NT2/D1 (cell line): ENCODE measurements around the gene SLC30A1.

Experiments used
- DNase-seq: peaks from one replicate; pipeline ENCODE4 v3.0.0-alpha.2; 2011; ENCODE audit warnings: low read depth, low spot score
- H3K27me3 ChIP-seq: 2 replicates; pipeline ENCODE4 v1.6.0; 2011; ENCODE audit warnings: mild to moderate bottlenecking; ENCODE audit not compliant: insufficient read length, insufficient read depth
- H3K36me3 ChIP-seq: 2 replicates; pipeline ENCODE4 v1.6.1; 2011; ENCODE audit warnings: mild to moderate bottlenecking, low read length, mixed read lengths; ENCODE audit not compliant: insufficient read depth, insufficient read length
- H3K4me1 ChIP-seq: 2 replicates; pipeline ENCODE4 v1.5.1; 2011; ENCODE audit not compliant: insufficient read depth, insufficient read length
- H3K4me3 ChIP-seq: 2 replicates; pipeline ENCODE4 v1.5.1; 2011; ENCODE audit warnings: low read depth; ENCODE audit not compliant: insufficient read length
- H3K9ac ChIP-seq: 2 replicates; pipeline ENCODE4 v1.6.0; 2011; ENCODE audit warnings: low read depth; ENCODE audit not compliant: insufficient read length
- H3K9me3 ChIP-seq: 2 replicates; pipeline ENCODE4 v1.5.1; 2011; ENCODE audit warnings: mild to moderate bottlenecking, low read length; ENCODE audit not compliant: insufficient read depth
- SUZ12 ChIP-seq: IDR thresholded peaks from 2 replicates; pipeline ENCODE4 v1.6.1; 2011; ENCODE audit not compliant: insufficient read length, insufficient read depth; ENCODE audit errors: extremely low read depth
- YY1 ChIP-seq: IDR thresholded peaks from 2 replicates; pipeline ENCODE4 v1.6.1; 2011; ENCODE audit not compliant: insufficient read length, insufficient read depth
- ZNF274 ChIP-seq: IDR thresholded peaks from 2 replicates; pipeline ENCODE4 v1.6.1; 2011; ENCODE audit warnings: mild to moderate bottlenecking, low read depth, low read length

The SLC30A1 gene

DNA sequence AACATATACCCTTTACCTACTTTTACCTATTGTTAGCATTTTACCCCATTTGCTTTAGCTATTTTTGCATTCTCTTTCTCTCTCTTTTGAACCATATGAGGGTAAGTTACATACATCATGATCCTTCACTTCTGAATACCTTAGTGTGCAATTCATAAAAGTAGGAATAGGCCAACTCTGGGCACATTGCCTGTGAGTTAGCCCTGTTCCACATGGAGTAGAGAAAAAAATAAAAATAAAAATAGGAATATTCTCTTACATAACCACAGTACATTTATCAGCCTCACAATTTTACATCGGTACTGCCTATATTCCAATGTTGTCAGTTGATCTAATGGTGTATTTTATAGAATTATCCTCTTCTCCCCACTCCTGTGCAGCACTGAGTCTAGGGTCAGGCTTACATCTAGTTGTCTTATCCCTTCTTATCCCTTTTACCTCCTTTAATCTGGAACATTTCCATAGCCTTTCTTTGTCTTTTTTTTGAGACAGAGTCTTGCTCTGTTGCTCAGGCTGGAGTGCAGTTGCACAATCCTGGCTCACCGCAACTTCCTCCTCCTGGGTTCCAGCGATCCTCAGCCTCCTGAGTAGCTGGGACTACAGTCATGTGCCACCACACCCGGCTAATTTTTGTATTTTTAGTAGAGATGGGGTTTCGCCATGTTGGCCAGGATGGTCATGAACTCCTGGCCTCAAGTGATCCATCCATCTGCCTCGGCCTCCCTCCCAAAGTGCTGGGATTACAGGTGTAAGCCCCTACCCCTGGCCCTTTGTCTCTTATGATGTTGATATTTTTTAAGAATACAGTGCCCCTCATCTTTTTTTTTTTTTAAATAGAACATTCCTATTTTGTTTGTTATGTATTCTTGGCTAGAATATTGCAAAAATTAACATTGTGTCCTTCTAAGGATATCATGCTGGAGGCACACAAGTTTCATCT lies 11.1 kb upstream of the SLC30A1 start:
- H3K4me1 ChIP-seq, result no peaks in the 10 kb centered on the region
- no peaks in the 10 kb centered on the region for H3K36me3 ChIP-seq
- H3K27me3 ChIP-seq, result no peaks in the 10 kb centered on the region
- no peak overlapping the region for H3K9ac ChIP-seq
- no peak overlapping the region for H3K4me3 ChIP-seq
- no peak for DNase-seq
- TF ChIP-seq YY1 (no peak), SUZ12 (no peak), ZNF274 (no peak)
- no peaks in the 10 kb centered on the region for H3K9me3 ChIP-seq

DNA sequence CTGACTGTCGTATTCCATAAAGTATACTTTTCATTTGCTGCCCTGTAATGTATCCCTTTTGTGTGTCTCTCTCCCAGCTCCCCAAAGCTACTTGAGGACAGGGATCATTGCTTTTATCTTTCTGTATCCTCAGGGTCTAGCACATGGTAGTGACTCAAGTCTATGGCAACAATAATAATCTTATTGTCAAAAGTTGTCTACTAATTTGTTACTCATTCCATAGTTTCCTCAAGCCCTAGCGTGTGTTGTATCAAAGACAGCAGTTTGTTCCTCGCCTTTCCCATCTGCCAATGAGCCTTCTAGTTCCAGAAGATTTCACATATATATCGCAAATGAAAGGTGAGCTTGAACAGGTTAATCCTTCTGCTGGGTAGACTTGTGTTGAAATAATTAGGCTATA lies 9.8 kb upstream of the SLC30A1 start:
- TF ChIP-seq SUZ12 (no peak), ZNF274 (no peak), YY1 (no peak)
- H3K4me3 ChIP-seq, result no peak overlapping the region
- DNase-seq, result no peak
- no peaks in the 10 kb centered on the region for H3K36me3 ChIP-seq
- H3K9ac ChIP-seq, result no peak overlapping the region
- H3K9me3 ChIP-seq, result no peaks in the 10 kb centered on the region
- H3K27me3 ChIP-seq, result no peaks in the 10 kb centered on the region
- H3K4me1 ChIP-seq, result peaks cover 1% of the 10 kb centered on the region

DNA sequence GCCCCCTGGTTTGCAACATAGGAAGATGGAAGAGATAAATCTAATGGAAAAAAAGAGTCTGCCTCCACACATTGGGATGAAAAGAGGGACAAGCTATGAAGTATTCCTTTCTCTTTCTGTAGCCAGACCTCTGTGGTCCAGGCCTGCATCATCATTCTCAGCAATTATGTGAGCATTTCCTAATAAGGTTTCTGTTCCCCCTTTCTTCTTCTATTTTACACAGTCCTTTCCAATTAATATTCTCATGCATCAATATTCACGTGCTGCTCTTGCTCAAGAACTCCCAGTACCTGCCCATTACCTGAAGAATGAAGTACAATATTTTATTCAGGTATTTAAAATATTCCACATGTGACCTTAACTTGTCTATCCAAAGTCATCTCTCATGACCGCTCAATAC lies 8.2 kb upstream of the SLC30A1 start:
- Histone ChIP-seq H3K4me3 (no peak overlapping the region), H3K9ac (no peak overlapping the region), H3K36me3 (no peaks in the 10 kb centered on the region), H3K27me3 (no peaks in the 10 kb centered on the region), H3K9me3 (no peaks in the 10 kb centered on the region), H3K4me1 (peaks cover 3% of the 10 kb centered on the region)
- TF ChIP-seq ZNF274, result no peak
- no peak for TF ChIP-seq YY1
- no peak for TF ChIP-seq SUZ12
- DNase-seq, result no peak

DNA sequence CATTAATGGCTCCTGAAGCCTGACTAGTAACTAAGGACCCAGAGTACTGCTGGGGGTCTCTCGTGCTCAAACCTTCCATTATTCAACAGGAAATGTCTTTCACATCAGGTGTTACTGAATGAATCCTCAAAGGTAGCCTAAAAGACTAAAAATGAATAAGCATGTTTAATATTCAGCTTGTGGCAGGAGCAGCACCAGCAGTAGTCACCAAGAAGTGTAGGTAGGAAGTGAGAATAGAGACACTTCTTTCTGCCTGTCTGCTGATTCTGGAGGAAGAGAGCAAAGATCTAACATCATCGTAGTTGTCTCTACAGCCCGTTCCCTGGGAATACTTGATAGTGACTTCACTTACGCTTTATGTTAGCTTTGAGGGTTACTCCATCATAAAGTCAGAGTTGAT lies 7.6 kb upstream of the SLC30A1 start:
- Histone ChIP-seq H3K36me3 (no peaks in the 10 kb centered on the region), H3K27me3 (no peaks in the 10 kb centered on the region), H3K9me3 (no peaks in the 10 kb centered on the region), H3K9ac (no peak overlapping the region), H3K4me3 (no peak overlapping the region), H3K4me1 (peaks cover 3% of the 10 kb centered on the region)
- no peak for DNase-seq
- TF ChIP-seq ZNF274 (no peak), YY1 (no peak), SUZ12 (no peak)

DNA sequence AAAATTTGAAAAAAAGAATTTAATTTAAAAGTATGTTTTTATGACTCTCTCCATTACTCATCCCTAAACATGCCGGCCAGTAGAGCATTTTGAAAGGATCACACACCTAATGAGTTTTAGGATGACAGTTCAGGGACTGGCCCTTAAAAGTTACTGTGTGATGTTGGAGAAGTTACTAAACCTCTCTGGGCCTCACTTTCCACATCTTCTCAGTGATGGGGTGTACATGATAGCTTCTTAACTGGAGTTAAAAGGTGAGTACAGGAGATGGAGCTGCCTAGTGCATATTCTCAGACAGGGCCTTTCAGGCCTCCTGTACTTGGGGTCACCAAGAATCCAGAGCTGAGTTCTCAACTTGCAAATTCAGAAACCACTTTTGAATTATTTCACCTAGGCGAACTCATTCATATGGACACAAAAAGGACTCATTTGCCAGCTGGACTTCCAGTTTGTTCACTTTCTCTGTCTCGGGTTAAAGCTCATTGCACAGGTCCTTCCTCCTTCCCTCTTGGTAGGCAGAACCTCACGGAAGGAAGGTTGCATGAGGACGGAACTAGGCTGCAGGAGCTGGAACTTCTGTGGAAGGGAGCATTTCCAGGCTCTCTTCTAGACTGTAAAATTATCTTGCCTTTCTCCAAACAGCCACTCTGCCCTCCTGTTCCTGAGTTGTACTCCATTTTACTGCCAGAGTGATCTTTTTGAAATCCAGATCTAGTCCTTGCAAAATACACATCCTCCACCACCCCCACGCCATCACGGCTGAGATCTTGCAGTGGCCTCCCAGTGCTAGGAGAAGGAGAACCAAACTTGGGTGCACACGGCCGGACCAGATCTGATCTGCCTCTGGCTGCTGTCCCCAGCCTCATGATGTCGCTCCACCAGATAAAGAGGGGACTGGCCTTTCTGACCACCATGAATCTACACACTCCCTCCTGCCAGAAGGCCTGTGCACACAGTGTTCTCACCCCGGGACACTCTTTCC lies 4.3 kb upstream of the SLC30A1 start:
- H3K4me1 ChIP-seq, result peaks cover 3% of the 10 kb centered on the region
- H3K36me3 ChIP-seq, result no peaks in the 10 kb centered on the region
- no peaks in the 10 kb centered on the region for H3K9me3 ChIP-seq
- no peak overlapping the region for H3K9ac ChIP-seq
- no peaks in the 10 kb centered on the region for H3K27me3 ChIP-seq
- no peak overlapping the region for H3K4me3 ChIP-seq
- TF ChIP-seq SUZ12 (no peak), ZNF274 (no peak), YY1 (no peak)
- no peak for DNase-seq

DNA sequence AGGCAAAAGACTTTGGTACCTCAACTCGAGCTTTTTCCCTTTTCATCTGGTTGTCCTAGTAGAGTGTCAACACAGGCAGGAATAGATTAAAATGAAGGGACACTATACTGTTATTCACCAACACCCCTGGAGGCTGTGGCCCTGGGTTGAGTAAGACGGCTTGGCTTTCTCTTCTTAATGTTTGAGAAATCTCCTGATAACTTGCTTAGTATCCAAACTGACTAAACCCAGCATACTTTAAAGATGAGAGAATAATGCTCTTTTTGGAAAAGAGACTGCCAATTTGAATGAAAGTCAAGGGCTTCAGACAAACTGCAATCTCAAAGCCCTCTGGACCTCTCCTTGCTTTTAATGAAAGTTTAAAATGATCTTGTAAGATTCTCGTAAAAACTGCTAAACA lies 2.6 kb upstream of the SLC30A1 start:
- H3K27me3 ChIP-seq, result no peaks in the 10 kb centered on the region
- H3K4me1 ChIP-seq, result peaks cover 3% of the 10 kb centered on the region
- no peak for TF ChIP-seq SUZ12
- TF ChIP-seq ZNF274, result no peak
- TF ChIP-seq YY1, result no peak
- H3K9ac ChIP-seq, result no peak overlapping the region
- no peaks in the 10 kb centered on the region for H3K9me3 ChIP-seq
- no peak for DNase-seq
- peaks cover 17% of the 10 kb centered on the region for H3K36me3 ChIP-seq
- no peak overlapping the region for H3K4me3 ChIP-seq

DNA sequence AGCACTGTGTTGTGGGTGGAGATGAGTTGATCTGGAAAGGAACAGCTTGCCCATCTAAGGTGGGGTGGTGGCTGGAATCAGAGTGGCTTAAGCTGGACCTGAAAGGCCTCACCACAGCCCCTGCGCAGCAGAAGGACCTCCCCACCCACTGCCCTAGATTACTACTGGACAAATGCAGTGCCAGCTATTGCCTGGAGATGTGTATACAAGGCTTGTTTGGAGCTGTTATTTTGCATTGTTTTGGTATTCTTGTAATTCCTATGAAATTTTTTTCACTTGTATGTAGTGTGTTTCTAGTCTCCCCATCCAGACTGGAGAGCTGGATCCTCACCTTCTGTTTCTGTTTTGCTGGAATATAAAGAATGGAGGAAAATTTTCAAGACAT lies 1.3 kb upstream of the SLC30A1 start:
- no peak overlapping the region for H3K4me3 ChIP-seq
- H3K27me3 ChIP-seq, result no peaks in the 10 kb centered on the region
- H3K9ac ChIP-seq, result no peak overlapping the region
- no peak for TF ChIP-seq YY1
- no peak for TF ChIP-seq ZNF274
- TF ChIP-seq SUZ12, result no peak
- peaks cover 29% of the 10 kb centered on the region for H3K36me3 ChIP-seq
- DNase-seq, result no peak
- peaks cover 3% of the 10 kb centered on the region for H3K4me1 ChIP-seq
- no peaks in the 10 kb centered on the region for H3K9me3 ChIP-seq
